CD4-positive, alpha-beta T cell treated with Interleukin-21 for 1 hour (primary cell): ENCODE results near the gene SORBS2.
"Not testable (repeated sequence)": the region's sequence is repeated elsewhere in the genome, so short reads cannot be mapped to it uniquely, and the experiment has no call there.

Experiments used
- DNase-seq: peaks from one replicate; pipeline ENCODE4 v3.0.0-alpha.2; 2020

Gene SORBS2

DNA sequence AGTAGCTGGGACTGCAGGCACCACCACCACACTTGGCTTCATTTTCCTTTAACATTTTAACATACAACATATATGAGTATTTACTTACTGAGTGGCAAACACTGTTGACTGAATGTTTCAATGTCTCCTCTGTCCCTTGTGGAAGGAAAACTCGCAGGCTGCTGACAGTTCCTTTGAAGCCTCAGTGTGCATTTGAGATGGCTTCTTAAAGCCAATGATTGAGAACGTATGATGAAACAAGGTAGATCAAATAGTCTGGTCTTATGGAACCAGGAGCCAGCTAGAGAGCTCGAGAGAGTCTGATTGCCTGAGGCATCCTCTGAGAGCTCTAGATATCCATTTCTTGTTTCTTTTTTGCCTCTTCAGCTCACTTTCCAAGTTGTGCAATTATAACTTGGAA, 233.7 kb downstream of the SORBS2 start:
- DNase-seq: no peak

DNA sequence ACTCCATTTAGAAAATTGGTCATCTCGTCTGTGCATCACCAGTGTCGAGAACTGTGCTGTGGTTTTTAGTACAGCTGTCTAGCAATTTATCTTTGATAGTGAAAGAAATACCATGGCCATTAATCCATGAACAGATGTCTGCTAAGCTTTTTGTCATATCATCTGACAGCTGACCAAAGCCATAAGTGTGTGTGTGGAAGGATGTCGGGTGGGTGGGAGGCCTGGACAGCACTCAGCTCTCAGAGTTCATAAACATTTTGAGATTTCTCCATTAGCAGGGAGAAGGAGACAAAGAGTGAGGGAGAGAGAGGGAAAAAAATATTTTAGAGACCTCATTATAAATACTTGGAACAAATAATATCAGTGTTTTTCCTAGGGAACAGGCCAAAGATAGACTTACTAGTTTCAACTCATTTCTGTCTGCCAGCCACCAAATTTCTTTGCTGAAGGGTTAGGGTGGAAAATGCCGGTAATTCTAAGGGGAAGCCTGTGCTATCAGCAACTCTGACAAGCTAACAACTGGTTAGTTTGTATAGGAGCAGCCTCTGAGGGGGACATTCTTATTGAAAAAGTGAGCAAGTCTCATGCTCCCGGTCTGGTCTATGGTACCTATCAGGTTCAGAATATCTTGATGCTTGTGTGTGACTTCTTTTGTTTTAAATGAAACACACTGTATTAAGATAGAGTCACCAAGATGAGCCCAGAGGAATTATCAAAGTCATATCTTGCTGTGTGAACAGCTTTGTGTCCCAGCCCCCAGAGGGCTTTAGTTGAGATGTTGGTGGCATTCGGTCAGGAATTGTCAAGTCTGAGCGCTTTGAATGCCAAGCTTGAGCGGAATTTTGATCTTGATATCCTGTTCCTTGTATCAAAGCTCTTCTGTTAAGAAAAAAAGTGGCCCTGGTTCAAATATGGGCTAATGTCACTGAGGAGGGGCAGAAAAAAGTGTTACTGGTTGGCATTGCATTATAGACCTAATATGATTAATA, 234.7 kb downstream of the SORBS2 start:
- no peak for DNase-seq

GRCh38 chr4:185576314-185576961, 235.6 kb downstream of the SORBS2 start:
- DNase-seq: no peak

DNA sequence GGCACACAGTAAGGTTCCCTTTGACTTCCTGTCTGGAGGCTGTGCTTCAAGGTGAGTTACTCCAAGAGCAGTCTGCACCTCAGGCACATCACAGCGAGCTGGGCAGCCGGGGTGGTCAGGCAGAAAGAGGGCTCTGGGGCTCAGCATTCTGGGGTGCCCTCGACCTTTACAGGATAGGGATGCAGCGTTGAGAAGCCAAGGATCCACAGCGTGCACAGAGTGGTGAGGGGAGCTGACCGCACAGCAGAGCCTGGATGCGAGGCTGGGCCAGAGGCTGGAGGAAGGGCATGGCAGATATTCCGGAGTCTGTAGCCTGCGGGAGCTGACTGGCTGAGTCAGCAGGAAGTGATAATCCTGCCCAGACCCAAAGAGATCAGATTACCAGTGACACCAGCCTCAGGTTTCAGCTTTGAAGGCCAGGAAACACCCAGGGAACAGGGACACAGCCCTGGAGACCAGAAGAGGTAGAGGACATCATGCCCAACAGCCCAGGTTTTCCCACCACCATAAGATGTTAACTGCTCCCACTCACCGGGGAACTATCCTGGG, 238.3 kb downstream of the SORBS2 start:
- DNase-seq: no peak

DNA sequence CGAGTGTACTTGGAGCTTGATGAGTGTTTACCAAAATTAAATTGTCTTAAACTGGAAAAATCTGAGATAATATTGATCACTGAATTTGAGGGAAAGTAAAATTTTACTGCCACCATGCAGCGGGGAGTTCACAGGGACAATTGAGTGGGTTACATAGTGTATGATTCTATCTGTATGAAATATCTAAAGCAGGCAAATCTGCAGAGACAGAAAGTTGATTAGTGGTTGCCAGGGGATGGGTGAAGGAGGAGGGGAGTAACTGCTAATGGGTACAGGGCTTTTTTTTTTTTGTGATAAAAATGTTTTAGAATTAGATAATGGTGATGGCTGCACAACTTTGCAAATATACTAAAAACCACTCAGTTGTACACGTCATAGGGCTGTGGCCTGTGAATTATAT, 241.3 kb downstream of the SORBS2 start:
- DNase-seq: no peak

GRCh38 chr4:185567381-185568376, 244.3 kb downstream of the SORBS2 start:
- no peak for DNase-seq

DNA sequence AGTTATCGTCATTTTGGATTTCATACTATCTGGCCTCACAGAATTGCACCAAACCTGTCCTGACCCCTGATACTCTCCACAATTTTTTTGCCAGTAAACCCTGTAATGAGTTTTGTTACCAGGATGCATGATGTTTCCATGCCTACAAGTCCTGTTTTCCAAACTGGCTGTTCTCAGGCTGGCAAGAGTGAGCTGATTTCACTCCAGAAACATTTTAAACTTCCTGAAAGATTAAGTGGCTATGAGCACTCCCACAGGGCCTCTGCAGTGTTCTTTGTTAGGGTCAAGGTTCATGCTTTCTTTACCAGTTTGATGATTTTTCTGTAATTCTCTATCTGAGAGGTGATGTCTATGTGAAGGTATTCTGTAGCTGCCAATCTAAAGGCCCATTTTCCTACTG, 245.0 kb downstream of the SORBS2 start:
- no peak for DNase-seq

- DNase-seq: no peak
Measured at GRCh38 chr4:185566425-185566824, 245.6 kb downstream of the SORBS2 start.

DNA sequence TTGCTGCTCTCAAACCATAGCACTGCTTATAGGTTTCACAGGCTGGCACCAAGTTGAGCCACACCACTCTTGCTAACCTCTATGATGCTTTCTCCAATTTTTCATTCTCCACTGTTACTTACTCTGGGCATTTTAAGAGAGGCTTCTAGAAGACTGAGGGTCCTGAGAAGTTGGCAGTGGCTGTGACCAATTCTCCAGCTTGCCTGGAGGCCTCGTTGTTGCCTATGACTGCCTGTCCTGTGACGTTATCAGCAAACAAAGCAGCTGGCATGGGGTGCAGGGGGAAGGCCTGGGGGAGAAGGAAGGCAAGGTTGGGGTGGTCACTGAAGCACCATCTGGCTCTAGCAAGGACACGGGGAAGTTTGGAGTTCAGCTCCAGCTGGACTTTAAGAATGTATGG, 246.3 kb downstream of the SORBS2 start:
- no peak for DNase-seq

GRCh38 chr4:185564349-185564748, 247.6 kb downstream of the SORBS2 start:
- DNase-seq: no peak

- DNase-seq: no peak
Measured at GRCh38 chr4:185562531-185562930, 249.5 kb downstream of the SORBS2 start.

DNA sequence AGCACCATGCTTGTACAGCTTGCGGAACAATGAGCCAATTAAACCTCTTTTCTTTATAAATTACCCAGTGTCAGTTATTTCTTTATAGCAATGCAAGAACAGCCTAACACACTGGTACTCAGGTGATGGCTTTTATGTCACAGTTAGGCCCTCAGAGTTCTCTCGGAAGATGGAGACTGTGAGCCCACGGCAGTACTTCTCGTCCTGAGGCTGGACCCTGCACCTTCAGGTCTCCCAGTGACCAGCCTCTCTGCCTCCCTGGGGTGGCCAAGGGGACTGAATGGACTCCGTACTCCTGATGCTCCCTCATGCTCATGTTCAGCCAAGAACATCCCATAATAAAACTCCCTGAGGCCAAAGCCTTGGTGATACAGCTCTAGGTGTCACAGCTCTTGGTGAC, 251.7 kb downstream of the SORBS2 start:
- no peak for DNase-seq

DNA sequence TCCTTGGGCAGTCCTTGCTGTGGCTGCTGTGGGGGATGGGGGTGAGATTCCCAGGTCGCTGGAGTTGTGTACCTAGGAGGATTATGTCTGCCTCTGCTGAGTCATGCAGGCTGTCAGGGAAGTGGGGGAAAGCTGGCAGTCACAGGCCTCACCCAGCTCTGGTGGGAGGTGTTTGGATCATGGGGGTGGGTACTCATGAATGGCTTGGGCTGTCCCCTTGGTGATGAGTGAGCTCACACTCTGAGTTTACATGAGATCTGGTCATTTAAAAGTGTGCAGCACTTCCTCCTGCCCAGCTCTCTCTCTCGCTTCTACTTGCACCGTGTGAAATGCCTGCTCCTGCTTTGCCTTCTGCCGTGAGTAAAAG, 252.1 kb downstream of the SORBS2 start:
- DNase-seq: no peak

DNA sequence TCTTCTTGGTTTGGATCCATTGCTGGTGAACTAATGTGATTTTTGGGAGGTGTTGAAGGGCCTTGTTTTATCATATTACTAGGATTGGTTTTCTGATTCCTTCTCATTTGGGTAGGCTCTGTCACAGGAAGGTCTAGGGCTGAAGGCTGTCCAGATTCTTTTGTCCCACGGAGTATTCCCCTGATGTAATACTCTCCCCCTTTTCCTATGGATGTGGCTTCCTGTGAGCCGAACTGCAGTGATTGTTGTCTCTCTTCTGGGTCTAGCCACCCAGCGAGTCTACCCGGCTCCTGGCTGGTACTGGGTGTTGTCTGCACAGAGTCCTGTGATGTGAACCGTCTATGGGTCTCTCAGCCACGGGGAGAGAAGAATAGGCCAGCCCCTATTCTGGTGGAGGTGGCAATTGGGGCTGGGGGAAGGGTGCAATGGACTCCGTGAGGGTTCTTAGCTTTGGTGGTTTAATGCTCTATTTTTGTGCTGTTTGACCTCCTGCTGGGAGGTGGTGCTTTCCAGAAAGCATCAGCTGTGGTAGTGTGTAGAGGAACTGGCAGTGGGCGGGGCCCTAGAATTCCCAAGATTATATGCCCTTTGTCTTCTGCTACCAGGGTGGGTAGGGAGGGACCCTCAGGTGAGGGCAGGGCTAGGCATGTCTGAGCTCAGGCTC, 252.6 kb downstream of the SORBS2 start:
- DNase-seq: not testable (repeated sequence)

DNA sequence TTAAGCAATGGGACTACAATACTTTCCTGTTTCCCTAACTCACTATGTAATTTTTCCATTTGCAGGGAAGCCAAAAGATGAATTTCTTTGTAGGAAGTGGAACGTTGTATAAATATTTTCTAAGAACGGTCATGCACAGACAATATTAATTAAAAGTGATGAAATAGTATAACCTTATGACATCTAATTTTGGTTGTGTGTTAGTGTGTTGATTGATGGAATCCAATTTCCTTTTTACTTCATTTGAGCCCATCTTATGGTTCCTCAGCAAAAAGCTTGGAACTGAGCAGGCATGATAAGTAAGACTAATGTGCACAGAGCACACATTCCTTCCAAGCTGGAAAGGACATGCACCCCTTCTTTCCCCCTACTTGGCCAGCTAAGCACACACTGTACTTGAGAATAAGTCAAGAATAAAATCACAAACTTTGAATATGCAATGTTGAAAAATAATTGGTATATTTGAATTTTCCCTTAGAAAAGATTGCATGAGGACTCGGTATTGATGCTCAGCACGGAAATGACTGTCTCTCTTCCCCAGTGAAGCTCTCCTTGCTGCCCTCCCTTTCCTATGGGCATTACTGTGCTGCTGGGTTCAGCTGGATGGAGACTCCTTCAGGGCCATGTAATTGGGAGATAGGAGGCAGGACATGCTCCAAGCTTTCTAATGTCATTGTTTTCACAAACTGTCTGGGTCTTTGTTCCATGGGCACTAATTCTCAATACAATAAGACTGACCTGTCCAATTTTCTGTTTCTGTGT, 257.4 kb downstream of the SORBS2 start:
- DNase-seq: no peak

GRCh38 chr4:185552254-185552653, 259.7 kb downstream of the SORBS2 start:
- no peak for DNase-seq

- DNase-seq: no peak
Measured at GRCh38 chr4:185550933-185551332, 261.1 kb downstream of the SORBS2 start.

DNA sequence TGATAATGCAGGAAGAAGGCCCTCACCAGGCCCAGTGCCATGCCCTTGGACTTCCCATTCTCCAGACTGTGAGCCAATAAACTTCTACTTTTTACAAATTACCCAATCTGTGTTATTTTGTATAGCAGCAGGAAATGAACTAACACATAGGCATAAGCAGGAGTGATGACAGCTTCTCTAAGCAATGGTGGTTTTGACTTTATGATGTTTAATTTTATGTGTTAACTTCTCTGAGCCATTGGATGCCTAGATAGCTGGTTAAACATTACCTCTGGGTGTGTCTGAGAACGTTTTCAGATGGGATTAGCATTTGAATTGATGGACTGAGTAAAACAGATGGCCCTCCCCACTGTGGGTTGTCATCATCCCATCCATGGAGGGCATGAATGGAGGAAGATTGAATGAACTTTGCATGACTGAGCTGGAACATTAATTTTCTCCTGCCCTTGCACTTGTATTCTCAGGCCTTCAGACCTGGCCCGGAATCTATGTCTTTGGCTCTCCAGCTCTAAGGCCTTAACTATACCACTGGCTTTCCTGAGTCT, 262.8 kb downstream of the SORBS2 start:
- no peak for DNase-seq

DNA sequence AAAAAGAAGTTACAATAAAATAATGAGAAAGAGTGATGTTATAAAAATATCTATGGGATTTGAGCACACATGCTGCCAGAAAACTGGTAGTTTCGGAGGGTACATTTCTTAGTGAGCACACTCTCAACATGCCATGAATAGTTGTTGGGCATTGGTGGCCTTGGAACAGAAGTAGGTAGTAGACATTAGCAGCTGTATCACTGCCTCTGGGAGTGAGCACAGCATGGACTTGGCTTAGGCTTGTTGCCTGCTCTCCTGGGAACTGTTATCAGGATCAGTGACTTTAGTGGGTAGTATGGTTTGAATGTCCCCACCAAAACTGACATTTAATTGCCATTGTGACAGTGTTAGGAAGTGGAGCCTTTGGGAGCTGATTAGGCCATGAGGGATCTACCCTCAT, 263.4 kb downstream of the SORBS2 start:
- no peak for DNase-seq

DNA sequence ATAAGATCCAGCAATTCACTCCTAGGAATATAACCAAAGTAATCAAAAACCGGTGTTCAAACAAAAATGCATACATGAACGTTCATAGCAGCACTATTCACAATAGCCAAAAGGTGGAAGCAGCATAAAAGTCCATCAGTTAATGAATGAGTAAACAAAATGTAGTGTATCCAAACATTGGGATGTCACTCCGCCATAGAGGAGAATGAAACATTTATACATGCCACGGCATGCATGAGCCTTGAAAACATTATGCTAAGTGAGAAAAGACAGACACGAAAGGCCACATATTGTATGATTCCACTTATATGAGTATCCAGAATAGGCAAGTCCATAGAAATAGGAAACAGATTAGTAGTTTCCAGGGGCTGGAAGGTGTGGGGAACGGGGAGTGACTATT, 265.7 kb downstream of the SORBS2 start:
- no peak for DNase-seq
